Vagina (tissue), 2 donors: ENCODE results near the gene NTRK3. TPM values are rescaled to one million over a fixed set of nuclear protein-coding genes. Genes with fewer than 3 reads are reported as not detected.

Source experiments
- DNase-seq, 2 donors: peaks; one replicate each; pipeline ENCODE4 v3.0.0-alpha.2; 2017; ENCODE audit errors: extremely low spot score in 2 of 2
- H3K27ac ChIP-seq: fragments of 200-600 bp; sonication (generic); one replicate; pipeline ENCODE4 v1.5.1; 2019
- H3K27me3 ChIP-seq: fragments of 200-600 bp; sonication (generic); one replicate; pipeline ENCODE4 v1.5.1; 2019
- H3K36me3 ChIP-seq, 2 donors: fragments of 200-600 bp; sonication (generic); one replicate each; pipeline ENCODE4 v1.5.1; 2017 to 2019
- H3K4me1 ChIP-seq: fragments of 200-600 bp; sonication (generic); one replicate; pipeline ENCODE4 v1.5.1; 2019
- H3K4me3 ChIP-seq, 2 donors: fragments of 200-600 bp; sonication (generic); 1 replicate in 1 of 2; 2 replicates in 1 of 2; pipeline ENCODE4 v1.5.1; 2016 to 2019
- H3K9me3 ChIP-seq: fragments of 200-600 bp; sonication (generic); one replicate; pipeline ENCODE4 v1.5.1; 2019
- POLR2A ChIP-seq, 2 donors: fragments of 450-650 bp; IDR thresholded peaks; one replicate each; pipeline ENCODE4 v1.6.1; 2017; ENCODE audit warnings: antibody characterized with exemption in 2 of 2, mild to moderate bottlenecking in 2 of 2, moderate library complexity in 2 of 2
- POLR2AphosphoS5 ChIP-seq, 2 donors: sonication (generic); formaldehyde crosslinking; IDR thresholded peaks; one replicate each; pipeline ENCODE4 v1.9.0; 2017; ENCODE audit warnings: antibody characterized with exemption in 2 of 2, mild to moderate bottlenecking in 2 of 2, low read depth in 1 of 2; ENCODE audit not compliant: insufficient read depth in 1 of 2
- intact Hi-C: fragments of 100-400 bp; cut with DNase I; formaldehyde crosslinking; loops from one replicate; pipeline ENCODE4 v1.15.1; 2023
- total RNA-seq: library from RNA; depleted of rRNA; stranded (reverse); fragments of >200 nt; gene quantifications from one replicate; pipeline ENCODE4 v1.2.3, GENCODE V29; 2016
- TF ChIP-seq, protein P1 (sequence below), 3 experiments: fragments of 450-650 bp in 2 of 3; fragments of 200-600 bp in 1 of 3; sonication (generic) in 1 of 3; IDR thresholded peaks; one replicate each; pipeline ENCODE4 v1.5.1; 2017 to 2019; ENCODE audit warnings: antibody characterized with exemption in 3 of 3, mild to moderate bottlenecking in 2 of 3, moderate library complexity in 2 of 3

Gene NTRK3
- total RNA-seq, 1 donor from 2014 or later: 4.9 TPM

DNA sequence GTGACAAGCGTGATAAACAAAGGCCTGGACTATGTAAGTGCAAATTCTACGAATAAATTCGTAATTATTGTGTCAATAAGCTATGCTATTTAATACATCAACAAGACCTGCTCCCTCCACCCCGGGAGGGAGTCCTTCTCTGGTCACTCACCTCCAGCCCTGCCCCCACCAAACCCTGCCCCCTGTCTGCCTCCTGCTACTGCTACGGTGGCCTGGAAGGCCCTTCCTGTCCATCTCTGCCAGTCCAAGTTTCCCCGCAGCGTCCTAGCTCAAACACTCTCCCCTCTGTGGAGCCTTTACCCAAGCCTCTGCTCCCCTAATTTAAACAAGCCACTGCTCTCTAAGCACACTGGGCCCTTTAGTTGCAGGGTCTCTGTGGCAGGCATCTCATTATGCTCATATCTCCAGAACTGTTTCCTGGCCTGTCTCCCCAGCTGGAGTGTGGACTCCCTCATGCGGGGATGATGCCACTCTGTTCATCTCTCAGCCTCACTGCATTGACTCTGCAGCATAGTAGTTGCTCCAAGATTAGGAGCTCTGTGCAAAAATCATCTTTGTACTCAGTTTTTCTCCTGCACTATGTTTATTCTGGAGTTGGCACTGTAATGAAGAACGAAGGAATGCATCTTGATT lies 241.2 kb downstream of the NTRK3 start:
- H3K27ac ChIP-seq: no peak overlapping the region
- no peak for TF ChIP-seq POLR2AphosphoS5 (IDR thresholded peaks at IDR 0.05; ENCODE audit: insufficient read depth in 1 of 2, low read depth in 1 of 2)
- TF ChIP-seq, protein P1, sequence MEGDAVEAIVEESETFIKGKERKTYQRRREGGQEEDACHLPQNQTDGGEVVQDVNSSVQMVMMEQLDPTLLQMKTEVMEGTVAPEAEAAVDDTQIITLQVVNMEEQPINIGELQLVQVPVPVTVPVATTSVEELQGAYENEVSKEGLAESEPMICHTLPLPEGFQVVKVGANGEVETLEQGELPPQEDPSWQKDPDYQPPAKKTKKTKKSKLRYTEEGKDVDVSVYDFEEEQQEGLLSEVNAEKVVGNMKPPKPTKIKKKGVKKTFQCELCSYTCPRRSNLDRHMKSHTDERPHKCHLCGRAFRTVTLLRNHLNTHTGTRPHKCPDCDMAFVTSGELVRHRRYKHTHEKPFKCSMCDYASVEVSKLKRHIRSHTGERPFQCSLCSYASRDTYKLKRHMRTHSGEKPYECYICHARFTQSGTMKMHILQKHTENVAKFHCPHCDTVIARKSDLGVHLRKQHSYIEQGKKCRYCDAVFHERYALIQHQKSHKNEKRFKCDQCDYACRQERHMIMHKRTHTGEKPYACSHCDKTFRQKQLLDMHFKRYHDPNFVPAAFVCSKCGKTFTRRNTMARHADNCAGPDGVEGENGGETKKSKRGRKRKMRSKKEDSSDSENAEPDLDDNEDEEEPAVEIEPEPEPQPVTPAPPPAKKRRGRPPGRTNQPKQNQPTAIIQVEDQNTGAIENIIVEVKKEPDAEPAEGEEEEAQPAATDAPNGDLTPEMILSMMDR (IDR thresholded peaks at IDR 0.05): no peak
- TF ChIP-seq POLR2A (IDR thresholded peaks at IDR 0.05): no peak
- H3K9me3 ChIP-seq: no peaks in the 10 kb centered on the region
- intact Hi-C loops: no loop called here
- no peaks in the 10 kb centered on the region for H3K4me1 ChIP-seq
- no peak for DNase-seq
- no peak overlapping the region for H3K4me3 ChIP-seq
- no peaks in the 10 kb centered on the region for H3K36me3 ChIP-seq
- H3K27me3 ChIP-seq: no peaks in the 10 kb centered on the region

- intact Hi-C loops: no loop called here
- Histone ChIP-seq H3K4me3 (no peak overlapping the region), H3K9me3 (no peaks in the 10 kb centered on the region), H3K4me1 (no peaks in the 10 kb centered on the region), H3K27me3 (no peaks in the 10 kb centered on the region), H3K36me3 (no peaks in the 10 kb centered on the region), H3K27ac (no peak overlapping the region)
- no peak for DNase-seq
- TF ChIP-seq, protein P1 (IDR thresholded peaks at IDR 0.05): no peak
- no peak for TF ChIP-seq POLR2A (IDR thresholded peaks at IDR 0.05)
- no peak for TF ChIP-seq POLR2AphosphoS5 (IDR thresholded peaks at IDR 0.05; ENCODE audit: insufficient read depth in 1 of 2, low read depth in 1 of 2)
These were observed 241.9 kb downstream of the NTRK3 start for GRCh38 chr15:88014454-88015160.

- no peak overlapping the region for H3K27ac ChIP-seq
- TF ChIP-seq POLR2AphosphoS5 (IDR thresholded peaks at IDR 0.05; ENCODE audit: insufficient read depth in 1 of 2, low read depth in 1 of 2) (no peak), POLR2A (IDR thresholded peaks at IDR 0.05) (no peak)
- TF ChIP-seq, protein P1 (IDR thresholded peaks at IDR 0.05): no peak
- H3K27me3 ChIP-seq: no peaks in the 10 kb centered on the region
- no peaks in the 10 kb centered on the region for H3K36me3 ChIP-seq
- DNase-seq: no peak
- no peaks in the 10 kb centered on the region for H3K4me1 ChIP-seq
- intact Hi-C loops: no loop called here
- H3K4me3 ChIP-seq: no peak overlapping the region
- no peaks in the 10 kb centered on the region for H3K9me3 ChIP-seq
These were observed 243.4 kb downstream of the NTRK3 start for GRCh38 chr15:88013111-88013510.

GRCh38 chr15:88012688-88013087 lies 243.9 kb downstream of the NTRK3 start:
- intact Hi-C loops: no loop called here
- no peaks in the 10 kb centered on the region for H3K4me1 ChIP-seq
- TF ChIP-seq, protein P1 (IDR thresholded peaks at IDR 0.05): no peak
- TF ChIP-seq POLR2A (IDR thresholded peaks at IDR 0.05) (no peak), POLR2AphosphoS5 (IDR thresholded peaks at IDR 0.05; ENCODE audit: insufficient read depth in 1 of 2, low read depth in 1 of 2) (no peak)

DNA sequence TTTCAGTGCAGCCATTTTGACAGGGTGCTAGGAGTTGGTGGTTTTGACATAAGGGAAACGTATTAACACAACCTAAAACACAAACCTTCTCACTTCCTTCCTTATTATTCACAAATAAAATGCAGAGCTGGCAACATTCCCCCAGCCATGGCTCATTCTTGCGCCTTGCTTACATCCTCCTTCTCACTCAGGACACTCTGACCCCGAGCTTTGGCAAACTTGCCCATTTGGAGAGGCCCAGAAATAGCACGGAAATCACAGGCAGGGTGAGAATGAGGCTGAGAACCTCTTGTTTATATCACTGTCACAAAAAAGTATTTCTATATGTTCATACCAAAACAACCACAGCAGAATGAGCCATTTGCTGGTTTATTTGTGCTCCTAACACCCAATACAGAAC lies 244.3 kb downstream of the NTRK3 start:
- DNase-seq: no peak
- Histone ChIP-seq H3K4me1 (no peaks in the 10 kb centered on the region), H3K27ac (no peak overlapping the region), H3K9me3 (no peaks in the 10 kb centered on the region), H3K27me3 (no peaks in the 10 kb centered on the region), H3K4me3 (no peak overlapping the region), H3K36me3 (no peaks in the 10 kb centered on the region)
- intact Hi-C loops: no loop called here
- no peak for TF ChIP-seq POLR2AphosphoS5 (IDR thresholded peaks at IDR 0.05; ENCODE audit: insufficient read depth in 1 of 2, low read depth in 1 of 2)
- TF ChIP-seq, protein P1 (IDR thresholded peaks at IDR 0.05): no peak
- TF ChIP-seq POLR2A (IDR thresholded peaks at IDR 0.05): no peak

More at GRCh38 chr15:88012688-88013087, 243.9 kb downstream of the NTRK3 start:
- DNase-seq: no peak
- no peaks in the 10 kb centered on the region for H3K27me3 ChIP-seq
- H3K4me3 ChIP-seq: no peak overlapping the region
- no peaks in the 10 kb centered on the region for H3K9me3 ChIP-seq
- no peaks in the 10 kb centered on the region for H3K36me3 ChIP-seq
- no peak overlapping the region for H3K27ac ChIP-seq
